Parathyroid adenoma (tissue), 2 donors: Measurements from ENCODE around the gene PKP1.

Source experiments
- H2AFZ ChIP-seq: fragments of 300-600 bp; sonication (generic); one replicate; pipeline ENCODE4 v1.7.0; 2017; ENCODE audit warnings: antibody characterized with exemption, mild to moderate bottlenecking
- H3K27ac ChIP-seq: fragments of 300-600 bp; sonication (generic); one replicate; pipeline ENCODE4 v1.7.0; 2017
- H3K27me3 ChIP-seq: fragments of 300-600 bp; sonication (generic); one replicate; pipeline ENCODE4 v1.7.0; 2017; ENCODE audit warnings: low read length; ENCODE audit not compliant: control insufficient read depth, insufficient read depth
- H3K36me3 ChIP-seq: fragments of 300-600 bp; sonication (generic); one replicate; pipeline ENCODE4 v1.7.0; 2017; ENCODE audit warnings: low read length; ENCODE audit not compliant: control insufficient read depth, insufficient read depth
- H3K4me1 ChIP-seq: fragments of 300-600 bp; sonication (generic); one replicate; pipeline ENCODE4 v1.7.0; 2017; ENCODE audit warnings: control low read depth
- H3K4me2 ChIP-seq: fragments of 300-600 bp; sonication (generic); one replicate; pipeline ENCODE4 v1.7.0; 2017; ENCODE audit warnings: low read length
- H3K4me3 ChIP-seq: fragments of 300-600 bp; sonication (generic); one replicate; pipeline ENCODE4 v1.7.0; 2017; ENCODE audit warnings: low read depth, low read length
- H3K79me2 ChIP-seq: fragments of 300-600 bp; sonication (generic); one replicate; pipeline ENCODE4 v1.7.0; 2017; ENCODE audit warnings: control low read depth
- H3K9ac ChIP-seq: fragments of 300-600 bp; sonication (generic); one replicate; pipeline ENCODE4 v1.7.0; 2017; ENCODE audit warnings: mild to moderate bottlenecking
- H3K9me3 ChIP-seq: fragments of 300-600 bp; sonication (generic); one replicate; pipeline ENCODE4 v1.7.0; 2017; ENCODE audit warnings: low read length; ENCODE audit not compliant: control insufficient read depth
- TF ChIP-seq, protein P1 (sequence below): fragments of 300-600 bp; sonication (generic); IDR thresholded peaks from one replicate; pipeline ENCODE4 v1.7.0; 2017; ENCODE audit warnings: antibody characterized with exemption, mild to moderate bottlenecking
- donor health status: primary hyperparathyroidism.

The PKP1 gene

DNA sequence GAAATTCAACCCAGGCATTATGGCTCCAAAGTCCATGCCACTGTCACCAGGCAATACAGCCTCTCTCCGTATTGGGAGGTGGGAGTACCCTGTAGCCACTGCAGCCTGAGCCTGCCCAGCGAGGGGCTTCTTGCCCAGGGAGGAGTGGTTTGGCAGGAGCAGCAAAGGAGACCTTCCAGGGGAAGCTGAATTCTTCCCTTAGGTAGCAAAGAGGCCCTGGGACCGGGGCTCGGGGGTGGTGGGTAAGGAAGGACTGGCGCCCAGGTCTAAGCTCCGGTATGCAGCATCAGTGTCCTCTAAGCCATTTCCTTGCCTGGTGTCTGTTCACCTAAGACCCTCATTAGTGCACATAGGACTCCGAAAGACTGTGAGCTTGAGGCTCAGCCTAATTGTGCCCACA lies 77.2 kb downstream of the PKP1 start:
- TF ChIP-seq, protein P1, sequence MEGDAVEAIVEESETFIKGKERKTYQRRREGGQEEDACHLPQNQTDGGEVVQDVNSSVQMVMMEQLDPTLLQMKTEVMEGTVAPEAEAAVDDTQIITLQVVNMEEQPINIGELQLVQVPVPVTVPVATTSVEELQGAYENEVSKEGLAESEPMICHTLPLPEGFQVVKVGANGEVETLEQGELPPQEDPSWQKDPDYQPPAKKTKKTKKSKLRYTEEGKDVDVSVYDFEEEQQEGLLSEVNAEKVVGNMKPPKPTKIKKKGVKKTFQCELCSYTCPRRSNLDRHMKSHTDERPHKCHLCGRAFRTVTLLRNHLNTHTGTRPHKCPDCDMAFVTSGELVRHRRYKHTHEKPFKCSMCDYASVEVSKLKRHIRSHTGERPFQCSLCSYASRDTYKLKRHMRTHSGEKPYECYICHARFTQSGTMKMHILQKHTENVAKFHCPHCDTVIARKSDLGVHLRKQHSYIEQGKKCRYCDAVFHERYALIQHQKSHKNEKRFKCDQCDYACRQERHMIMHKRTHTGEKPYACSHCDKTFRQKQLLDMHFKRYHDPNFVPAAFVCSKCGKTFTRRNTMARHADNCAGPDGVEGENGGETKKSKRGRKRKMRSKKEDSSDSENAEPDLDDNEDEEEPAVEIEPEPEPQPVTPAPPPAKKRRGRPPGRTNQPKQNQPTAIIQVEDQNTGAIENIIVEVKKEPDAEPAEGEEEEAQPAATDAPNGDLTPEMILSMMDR: no peak
- H3K36me3 ChIP-seq: no peaks in the 10 kb centered on the region
- H2AFZ ChIP-seq: no peak overlapping the region

DNA sequence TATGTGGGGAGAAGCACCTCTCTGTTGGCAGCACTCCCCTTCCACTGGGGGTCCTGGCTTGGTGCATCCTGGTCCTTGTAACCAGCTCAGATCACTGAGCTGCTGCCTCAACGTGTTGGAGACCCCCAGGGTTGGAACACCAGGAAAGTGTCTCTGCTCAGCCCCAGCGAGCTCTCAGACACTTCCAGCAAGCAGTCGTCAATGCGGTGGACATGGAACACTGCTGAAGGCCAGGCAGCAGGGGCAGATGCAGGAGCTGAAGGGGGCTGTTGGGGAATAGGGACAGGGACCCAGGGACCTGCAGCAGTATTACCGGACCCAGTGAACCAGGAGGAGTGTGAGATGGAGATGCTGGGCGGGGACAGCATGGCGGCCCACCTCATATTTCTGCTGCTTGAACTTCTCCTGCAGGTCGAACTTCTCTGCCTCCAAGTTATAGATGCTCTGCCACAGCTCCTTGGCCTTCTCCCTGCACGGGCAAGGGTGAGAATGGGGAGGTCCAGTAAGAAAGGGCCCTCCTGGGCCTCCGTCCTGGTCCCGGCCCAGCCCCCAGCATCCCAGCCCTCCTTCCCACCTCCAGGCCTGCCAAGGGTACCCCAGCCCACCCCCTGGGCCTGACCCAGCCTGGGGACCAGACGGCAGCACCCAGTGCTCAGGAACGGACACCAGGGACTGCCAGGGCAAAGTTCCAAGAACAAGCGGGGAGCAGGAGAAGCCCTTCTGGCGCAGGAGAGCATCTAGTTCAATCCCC lies 77.8 kb downstream of the PKP1 start:
- Histone ChIP-seq H3K4me1 (no peaks in the 10 kb centered on the region), H3K4me3 (no peak overlapping the region), H3K79me2 (no peaks in the 10 kb centered on the region), H3K27ac (no peak overlapping the region), H2AFZ (no peak overlapping the region), H3K9ac (no peak overlapping the region), H3K36me3 (no peaks in the 10 kb centered on the region), H3K9me3 (no peaks in the 10 kb centered on the region), H3K27me3 (no peaks in the 10 kb centered on the region), H3K4me2 (no peak overlapping the region)
- TF ChIP-seq, protein P1: no peak

More for the DNA sequence above, 77.2 kb downstream of the PKP1 start:
- no peak overlapping the region for H3K4me2 ChIP-seq
- no peak overlapping the region for H3K9ac ChIP-seq
- H3K4me1 ChIP-seq: no peaks in the 10 kb centered on the region
- no peak overlapping the region for H3K27ac ChIP-seq
- H3K79me2 ChIP-seq: no peaks in the 10 kb centered on the region
- no peaks in the 10 kb centered on the region for H3K27me3 ChIP-seq
- H3K4me3 ChIP-seq: no peak overlapping the region
- no peaks in the 10 kb centered on the region for H3K9me3 ChIP-seq

DNA sequence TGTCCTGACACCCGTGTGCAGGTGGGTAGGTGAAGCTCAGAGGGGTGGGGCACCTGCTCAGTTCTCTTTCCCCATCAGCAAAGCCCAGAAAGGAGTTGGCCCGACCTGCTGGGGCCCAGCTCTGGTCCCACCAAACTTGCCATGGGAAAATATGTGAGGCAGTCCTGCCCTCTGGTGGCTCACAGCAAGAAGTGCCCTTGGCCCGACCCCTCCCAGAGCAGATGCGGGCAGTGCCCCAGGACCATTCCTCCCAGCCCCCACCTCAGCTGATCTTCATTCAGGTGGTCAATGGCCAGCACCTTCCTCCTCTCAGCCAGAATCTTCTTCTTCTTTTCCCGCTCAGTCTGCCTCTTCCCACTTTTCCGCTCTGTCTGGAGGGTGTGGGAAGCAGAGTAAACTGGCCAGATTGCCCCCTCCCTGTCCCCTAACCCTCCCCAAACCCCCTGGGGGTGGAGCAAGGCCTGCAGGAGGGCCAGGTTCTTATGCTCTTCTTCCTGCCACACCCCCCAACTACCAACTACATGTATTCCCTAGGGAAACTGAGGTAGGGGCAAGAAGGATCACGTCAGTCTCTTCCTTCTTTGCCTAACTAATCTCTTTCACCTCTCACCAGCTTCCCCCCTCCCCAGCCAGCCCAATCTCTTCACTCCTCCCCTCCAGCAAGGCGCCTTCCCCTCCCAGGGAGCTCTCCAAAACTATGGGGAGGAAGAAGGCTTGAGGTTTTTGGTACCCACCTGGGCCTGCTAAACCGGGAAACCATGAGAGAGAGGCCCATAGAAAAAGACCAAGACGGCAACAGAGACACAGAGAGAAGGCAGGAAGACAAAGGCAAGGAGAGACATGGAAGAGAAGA lies 78.6 kb downstream of the PKP1 start:
- Histone ChIP-seq H3K4me3 (no peak overlapping the region), H3K79me2 (no peaks in the 10 kb centered on the region), H3K4me2 (no peak overlapping the region), H3K9me3 (no peaks in the 10 kb centered on the region), H3K27me3 (no peaks in the 10 kb centered on the region), H3K27ac (no peak overlapping the region), H3K4me1 (no peaks in the 10 kb centered on the region), H3K9ac (no peak overlapping the region), H2AFZ (no peak overlapping the region), H3K36me3 (no peaks in the 10 kb centered on the region)
- TF ChIP-seq, protein P1: peak; percentile 57

DNA sequence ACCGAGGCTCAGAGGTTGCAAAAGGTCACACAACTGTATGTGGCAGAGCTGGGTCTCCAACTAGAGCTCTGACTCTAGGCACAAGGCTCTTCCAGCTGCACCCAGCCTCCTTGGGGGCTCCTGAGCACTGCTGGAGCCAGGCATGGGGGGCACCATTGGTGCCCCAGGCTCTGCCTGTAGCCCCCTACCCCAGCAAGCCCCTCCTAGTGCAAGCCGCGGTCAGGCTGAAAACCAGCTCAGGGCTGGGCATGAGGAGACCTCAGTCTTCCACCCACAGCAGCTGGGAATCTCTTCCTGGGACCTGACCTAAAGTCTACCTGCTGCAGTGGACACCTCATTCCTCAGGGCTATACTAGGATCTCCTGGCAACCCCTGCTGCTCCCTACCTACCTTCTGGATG lies 79.6 kb downstream of the PKP1 start:
- Histone ChIP-seq H3K4me2 (no peak overlapping the region), H3K9ac (no peak overlapping the region), H3K9me3 (no peaks in the 10 kb centered on the region), H3K4me3 (no peak overlapping the region), H3K4me1 (no peaks in the 10 kb centered on the region), H3K27me3 (no peaks in the 10 kb centered on the region), H3K27ac (no peak overlapping the region), H3K79me2 (no peaks in the 10 kb centered on the region), H3K36me3 (no peaks in the 10 kb centered on the region), H2AFZ (no peak overlapping the region)
- TF ChIP-seq, protein P1: no peak
